Measurements from ENCODE around the gene AHNAK2. TPM values are rescaled to one million over a fixed set of nuclear protein-coding genes. Genes with fewer than 3 reads are reported as not detected.

Gene AHNAK2
- total RNA-seq, 1 experiment from 2014 or later, result 30.8 TPM

- TF ChIP-seq CTCF (conservative IDR thresholded peaks at IDR 0.05) (no peak), EZH2 (IDR thresholded peaks at IDR 0.05; ENCODE audit: low read depth) (no peak)
- no peaks in the 10 kb centered on the region for H3K9me3 ChIP-seq (ENCODE audit: insufficient read depth, low read depth)
- ChIA-PET CTCF (interaction anchor here (0.6 to 0.8 kb wide), 2 partner anchors 73 to 114 kb away, joined by 4 to 6 read pairs; no protein-coding TSS in a partner anchor), POLR2A (ENCODE audit: unreplicated experiment) (interaction anchor here (0.6 to 1.1 kb wide), 4 partner anchors 52 to 109 kb away, joined by 3 to 12 read pairs (median 4); partner anchors contain the start of gene CEP170B)
- BruUV-seq (replicated peaks), result no TSS peak
- H3K9me2 ChIP-seq (ENCODE audit: insufficient read depth), result no peaks in the 10 kb centered on the region
- peaks cover 78% of the 10 kb centered on the region for H3K4me1 ChIP-seq (replicated peaks; ENCODE audit: insufficient read depth)
- H2AFZ ChIP-seq, result no peak overlapping the region; the same call in 1 of the 2 replicates
- H4K20me1 ChIP-seq (ENCODE audit: insufficient read depth), result no peaks in the 10 kb centered on the region
- peak; percentile 92 to 97 for DNase-seq
- intact Hi-C loops (cut with micrococcal nuclease; ENCODE audit: unreplicated experiment), result loop anchor here (1.0 to 5.0 kb wide), 8 partner anchors 47 to 509 kb away; partner anchors contain the start of genes BRF1 and CDCA4
- H3K4me3 ChIP-seq, result peak overlapping the region; percentile 26; the same call in 1 of the 2 replicates
- peak overlapping the region; percentile 97 for H3K27ac ChIP-seq
- no peaks in the 10 kb centered on the region for H3K79me2 ChIP-seq (ENCODE audit: low read depth)
- H3K36me3 ChIP-seq (ENCODE audit: low read depth), result no peaks in the 10 kb centered on the region
- peaks cover 41% of the 10 kb centered on the region for H3F3A ChIP-seq (ENCODE audit: insufficient read depth, low read depth)
- H3K27me3 ChIP-seq (ENCODE audit: insufficient read depth, low read depth), result no peaks in the 10 kb centered on the region
- peak overlapping the region; percentile 64 for H3K4me2 ChIP-seq
Observed at GRCh38 chr14:104973385-104974145, 4.6 kb downstream of the AHNAK2 start.

GRCh38 chr14:104973135-104973384 is 5.1 kb downstream of the AHNAK2 start:
- peak overlapping the region; percentile 41; the same call in 1 of the 2 replicates for H3K4me3 ChIP-seq
- no peaks in the 10 kb centered on the region for H3K9me2 ChIP-seq (ENCODE audit: insufficient read depth)
- peak overlapping the region; percentile 72 for H3K4me2 ChIP-seq
- peaks cover 82% of the 10 kb centered on the region for H3K4me1 ChIP-seq (replicated peaks; ENCODE audit: insufficient read depth)
- peaks cover 39% of the 10 kb centered on the region for H3F3A ChIP-seq (ENCODE audit: insufficient read depth, low read depth)
- H3K9me3 ChIP-seq (ENCODE audit: insufficient read depth, low read depth), result no peaks in the 10 kb centered on the region
- DNase-seq, result no peak
- peak overlapping the region; percentile 97 for H3K27ac ChIP-seq
- H3K36me3 ChIP-seq (ENCODE audit: low read depth), result no peaks in the 10 kb centered on the region
- intact Hi-C loops (cut with micrococcal nuclease; ENCODE audit: unreplicated experiment), result loop anchor here (1.0 to 5.0 kb wide), 8 partner anchors 48 to 509 kb away; partner anchors contain the start of genes BRF1 and CDCA4
- CTCF ChIA-PET, result interaction anchor here (0.6 kb wide), 1 partner anchor 74 kb away, joined by 6 read pairs; no protein-coding TSS in a partner anchor
- H2AFZ ChIP-seq, result no peak overlapping the region
- H3K79me2 ChIP-seq (ENCODE audit: low read depth), result no peaks in the 10 kb centered on the region
- POLR2A ChIA-PET (ENCODE audit: unreplicated experiment), result interaction anchor here (0.6 to 1.1 kb wide), 2 partner anchors 12 to 108 kb away, joined by 7 to 12 read pairs; partner anchors contain the start of genes CEP170B and CLBA1
- TF ChIP-seq CTCF (conservative IDR thresholded peaks at IDR 0.05), result no peak
- TF ChIP-seq EZH2 (IDR thresholded peaks at IDR 0.05; ENCODE audit: low read depth), result no peak
- no peaks in the 10 kb centered on the region for H3K27me3 ChIP-seq (ENCODE audit: insufficient read depth, low read depth)
- BruUV-seq (replicated peaks), result no TSS peak
- H4K20me1 ChIP-seq (ENCODE audit: insufficient read depth), result no peaks in the 10 kb centered on the region

- Histone ChIP-seq H3K36me3 (ENCODE audit: low read depth) (no peaks in the 10 kb centered on the region), H3K4me1 (replicated peaks; ENCODE audit: insufficient read depth) (peaks cover 86% of the 10 kb centered on the region), H3K4me2 (peak overlapping the region; percentile 72), H3K4me3 (peak overlapping the region; percentile 41; the same call in 1 of the 2 replicates), H3K27me3 (ENCODE audit: insufficient read depth, low read depth) (no peaks in the 10 kb centered on the region), H3K27ac (peak overlapping the region; percentile 97), H3K9me3 (ENCODE audit: insufficient read depth, low read depth) (no peaks in the 10 kb centered on the region), H3K79me2 (ENCODE audit: low read depth) (no peaks in the 10 kb centered on the region), H4K20me1 (ENCODE audit: insufficient read depth) (no peaks in the 10 kb centered on the region), H3K9me2 (ENCODE audit: insufficient read depth) (no peaks in the 10 kb centered on the region), H2AFZ (no peak overlapping the region), H3F3A (ENCODE audit: insufficient read depth, low read depth) (peaks cover 39% of the 10 kb centered on the region)
- no TSS peak for BruUV-seq (replicated peaks)
- TF ChIP-seq CTCF (conservative IDR thresholded peaks at IDR 0.05), result peak; percentile 33; the same call in 1 of the 2 replicates
- no peak for TF ChIP-seq EZH2 (IDR thresholded peaks at IDR 0.05; ENCODE audit: low read depth)
- POLR2A ChIA-PET (ENCODE audit: unreplicated experiment), result interaction anchor here (0.5 to 1.2 kb wide), 6 partner anchors 13 to 181 kb away, joined by 4 to 16 read pairs (median 6); partner anchors contain the start of gene CLBA1
- intact Hi-C loops (cut with micrococcal nuclease; ENCODE audit: unreplicated experiment), result loop anchor here (1.0 to 5.0 kb wide), 8 partner anchors 48 to 510 kb away; partner anchors contain the start of genes BRF1 and CDCA4
- DNase-seq, result peak; percentile 87 to 91
- CTCF ChIA-PET, result interaction anchor here (0.5 to 0.6 kb wide), 2 partner anchors 74 to 392 kb away, joined by 3 to 6 read pairs; no protein-coding TSS in a partner anchor
Observed at GRCh38 chr14:104972301-104973134, 5.7 kb downstream of the AHNAK2 start.
